KG1 (cell line): ENCODE data around the gene SCAF8.
"Not testable (repeated sequence)": the region's sequence is repeated elsewhere in the genome, so short reads cannot be mapped to it uniquely, and the experiment has no call there.

Source experiments
- DNase-seq: peaks from one replicate; lab custom pipeline; 2025; lab: John Stamatoyannopoulos, UW

The SCAF8 gene

DNA sequence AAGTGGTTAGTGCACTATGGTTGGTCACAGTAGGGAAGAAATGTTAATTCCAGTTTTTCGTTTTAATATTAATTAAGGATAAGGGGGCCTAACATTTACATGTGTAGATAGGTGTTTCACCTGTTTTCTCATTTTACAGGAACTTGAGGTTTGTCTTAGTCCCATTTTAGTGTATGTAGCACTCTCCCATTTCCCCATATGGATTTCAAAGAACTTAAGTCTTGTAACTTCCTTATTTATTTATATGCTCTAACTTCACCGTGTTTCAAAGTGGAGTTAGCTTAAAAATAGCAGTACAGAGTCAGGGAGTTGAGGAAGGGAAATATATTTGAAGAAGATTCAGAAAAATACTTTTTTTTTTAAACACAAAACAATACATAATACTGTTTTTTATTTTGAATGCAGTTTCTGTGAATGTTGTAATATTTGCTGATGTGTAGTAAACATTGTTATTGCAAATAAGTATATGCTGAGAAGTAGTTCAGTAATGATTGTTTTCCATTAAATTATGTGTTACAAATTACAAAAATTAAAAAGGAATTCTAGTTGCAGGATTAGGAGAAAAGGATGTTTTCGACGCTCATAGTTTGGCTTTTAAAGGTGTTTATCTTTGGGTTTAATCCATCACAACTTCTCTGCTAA is 3.5 kb downstream of the SCAF8 start:
- DNase-seq = no peak

DNA sequence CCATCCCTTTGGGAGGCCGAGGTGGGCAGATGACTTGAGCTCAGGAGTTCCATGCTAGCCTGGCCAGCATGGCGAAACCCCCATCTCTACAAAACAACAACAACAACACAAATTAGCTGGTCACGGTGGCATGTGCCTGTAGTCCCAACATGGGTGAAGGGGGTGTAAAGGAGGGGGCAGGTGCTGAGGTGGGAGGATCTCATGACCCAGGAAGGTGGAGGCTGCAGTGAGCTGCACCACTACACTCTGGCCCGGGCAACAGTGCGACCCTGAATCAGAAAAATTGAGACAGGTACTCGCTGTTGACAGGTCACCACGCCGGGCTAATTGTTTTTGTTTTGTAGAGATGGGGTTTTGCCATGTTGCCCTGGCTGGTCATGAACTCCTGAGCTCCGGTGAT is 4.2 kb downstream of the SCAF8 start:
- no peak for DNase-seq

DNA sequence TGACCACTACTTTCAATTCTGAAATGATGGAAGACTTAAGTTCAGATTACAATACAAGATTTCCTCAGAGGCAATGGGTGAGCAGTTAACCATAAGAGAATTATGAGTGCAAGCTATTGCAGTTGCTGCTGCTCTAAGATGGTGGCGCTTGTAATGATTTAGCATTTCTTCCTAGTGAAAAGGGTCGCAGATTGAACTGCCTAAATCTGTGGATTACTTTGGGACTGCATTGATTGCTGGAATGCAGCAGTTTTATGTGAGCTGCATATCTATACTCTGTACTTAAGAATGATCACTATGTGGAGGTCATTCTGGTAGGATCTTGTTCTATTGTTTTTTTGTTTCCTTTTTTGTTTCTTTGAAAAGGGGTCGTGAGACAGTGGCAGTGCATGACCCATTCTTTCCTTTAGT is 5.3 kb downstream of the SCAF8 start:
- no peak for DNase-seq

- DNase-seq = no peak
Measured at GRCh38 chr6:154740658-154741057, 7.4 kb downstream of the SCAF8 start.

GRCh38 chr6:154742891-154743290 is 9.7 kb downstream of the SCAF8 start:
- DNase-seq = no peak

GRCh38 chr6:154744029-154744745 is 11.0 kb downstream of the SCAF8 start:
- not testable (repeated sequence) for DNase-seq

GRCh38 chr6:154745243-154745642 is 12.0 kb downstream of the SCAF8 start:
- no peak for DNase-seq

- DNase-seq = no peak
Measured at GRCh38 chr6:154749341-154749740, 16.1 kb downstream of the SCAF8 start.

- no peak for DNase-seq
Measured at GRCh38 chr6:154751011-154751800, 18.0 kb downstream of the SCAF8 start.

GRCh38 chr6:154752022-154752421 is 18.8 kb downstream of the SCAF8 start:
- DNase-seq = no peak

DNA sequence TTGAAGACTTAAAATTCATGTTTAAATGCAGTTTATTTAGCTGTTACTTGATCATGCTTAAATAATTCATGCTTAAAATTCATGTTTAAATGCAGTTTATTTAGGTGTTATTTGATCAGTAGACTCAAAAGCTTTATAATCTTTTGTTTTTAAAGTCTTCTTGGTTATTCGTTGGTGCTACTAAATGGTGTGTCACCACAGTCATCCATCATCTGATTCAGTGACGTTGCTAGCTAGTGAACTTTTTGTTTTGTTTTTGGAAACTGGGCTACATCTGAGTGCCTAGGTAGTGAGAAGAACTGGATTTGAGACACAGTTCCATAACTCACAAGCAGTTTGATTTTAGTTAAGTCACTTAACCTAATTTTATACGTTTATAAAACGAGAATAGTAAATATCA is 20.9 kb downstream of the SCAF8 start:
- DNase-seq = no peak

GRCh38 chr6:154757352-154758050 is 24.3 kb downstream of the SCAF8 start:
- no peak for DNase-seq

GRCh38 chr6:154758125-154758524 is 24.9 kb downstream of the SCAF8 start:
- DNase-seq = no peak

DNA sequence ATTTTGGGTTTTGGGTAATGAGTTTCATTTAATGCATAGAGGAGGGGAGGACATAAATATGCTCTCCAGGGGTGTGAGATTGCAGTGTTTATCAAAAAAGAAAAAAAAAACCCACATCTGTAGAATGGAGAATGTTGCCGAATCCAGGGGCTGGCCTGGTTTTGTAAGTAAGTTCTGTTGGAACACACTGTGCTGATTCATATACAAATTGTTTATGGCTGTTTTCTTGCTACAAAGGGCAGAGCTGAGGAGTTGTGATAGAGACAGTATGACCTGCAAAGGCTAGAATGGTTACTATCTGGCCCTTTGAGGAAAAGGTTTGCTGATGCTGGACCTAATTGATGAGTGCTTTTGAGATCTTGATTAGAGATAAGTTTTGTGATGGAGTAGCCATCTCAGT is 30.4 kb downstream of the SCAF8 start:
- DNase-seq = no peak

DNA sequence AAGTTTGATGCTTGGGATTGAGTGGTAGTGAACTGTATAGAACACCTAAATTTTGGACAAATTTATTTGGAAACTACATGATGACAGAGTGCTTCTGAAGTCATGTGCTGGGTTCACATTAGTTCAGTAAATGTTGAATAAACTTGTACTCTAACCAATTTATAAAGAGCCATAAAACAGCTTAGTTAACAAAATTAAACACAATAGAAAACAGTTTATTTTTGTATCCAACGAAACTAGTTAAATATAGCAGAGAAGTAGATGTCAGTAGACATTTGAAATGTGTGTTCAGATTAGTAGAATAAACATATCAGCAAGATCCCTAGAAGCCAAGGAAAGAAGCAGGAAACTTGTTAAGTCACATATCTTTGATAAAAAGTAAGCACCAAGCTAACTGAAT is 32.1 kb downstream of the SCAF8 start:
- DNase-seq = no peak

DNA sequence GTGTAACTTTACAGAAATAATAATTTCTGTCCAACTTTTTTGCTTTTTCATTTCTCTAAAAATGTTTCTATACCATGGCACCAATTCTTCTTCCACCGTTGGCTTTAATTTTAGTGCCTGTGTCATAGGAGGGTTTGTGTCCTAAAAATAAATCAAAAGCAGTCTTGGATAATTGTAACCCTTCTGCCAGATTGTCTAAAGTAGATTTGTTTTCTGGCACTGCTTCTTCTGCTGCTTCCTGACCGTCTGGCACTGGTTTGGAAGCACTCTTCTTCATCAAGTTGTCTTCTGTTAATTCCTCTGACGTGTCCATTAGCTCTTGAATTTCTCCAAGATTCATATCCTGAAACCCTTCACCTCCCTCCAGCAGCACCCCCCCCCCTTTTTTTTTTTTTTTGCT is 33.1 kb downstream of the SCAF8 start:
- DNase-seq = no peak

DNA sequence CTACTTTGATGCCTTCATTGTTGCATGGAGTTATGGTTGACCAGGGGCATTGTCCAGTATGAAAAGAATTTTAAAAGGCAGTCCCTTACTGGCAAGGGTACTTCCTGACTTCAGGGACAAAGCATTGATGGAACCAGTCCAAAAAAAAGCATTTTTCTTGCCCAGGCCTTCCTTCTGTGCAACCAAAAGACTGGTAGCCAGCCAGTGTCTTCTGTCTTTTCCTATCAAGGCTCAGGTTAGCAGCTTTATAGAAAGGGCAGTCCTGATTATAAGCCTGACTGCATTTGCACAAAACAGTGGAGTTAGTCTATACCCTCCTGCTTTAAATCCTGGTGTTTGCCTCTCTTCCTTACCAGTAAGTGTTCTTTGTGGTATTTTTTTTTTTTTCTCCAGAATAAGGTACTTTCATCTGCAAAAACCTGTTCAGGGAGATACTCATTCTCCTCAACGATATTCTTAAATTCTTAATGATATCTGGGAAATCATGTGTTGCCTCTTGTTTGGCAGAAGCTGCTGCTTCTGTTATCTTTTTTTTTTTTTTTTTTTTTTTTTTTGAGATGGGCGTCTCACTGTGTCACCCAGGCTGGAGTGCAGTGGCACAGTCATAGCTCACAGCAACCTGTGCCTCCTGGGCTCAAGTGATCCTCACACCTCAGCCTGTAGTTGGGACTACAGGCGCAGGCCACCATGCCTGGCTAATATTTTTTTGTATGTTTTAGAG is 33.9 kb downstream of the SCAF8 start:
- DNase-seq = no peak

DNA sequence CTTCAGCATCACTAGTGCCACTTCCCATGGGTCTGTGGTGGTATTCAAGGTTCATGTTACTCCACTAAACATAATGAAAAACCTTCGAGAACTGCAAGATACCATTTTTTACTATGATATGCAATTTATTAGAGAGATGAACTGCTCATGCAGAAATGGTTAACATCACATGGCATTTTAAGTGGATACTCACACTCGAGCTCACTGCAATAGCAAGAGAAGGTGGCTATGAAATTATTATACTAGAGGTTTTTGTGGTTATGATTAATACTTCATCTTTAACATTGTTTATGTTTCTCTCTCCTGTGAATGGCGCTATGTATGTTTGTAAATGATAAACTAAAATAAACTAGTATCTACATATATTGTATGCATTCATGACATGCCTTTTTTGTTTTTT is 35.1 kb downstream of the SCAF8 start:
- DNase-seq = no peak

- DNase-seq = no peak
Measured at GRCh38 chr6:154773610-154774089, 40.4 kb downstream of the SCAF8 start.

GRCh38 chr6:154779157-154779556 is 45.9 kb downstream of the SCAF8 start:
- not testable (repeated sequence) for DNase-seq

DNA sequence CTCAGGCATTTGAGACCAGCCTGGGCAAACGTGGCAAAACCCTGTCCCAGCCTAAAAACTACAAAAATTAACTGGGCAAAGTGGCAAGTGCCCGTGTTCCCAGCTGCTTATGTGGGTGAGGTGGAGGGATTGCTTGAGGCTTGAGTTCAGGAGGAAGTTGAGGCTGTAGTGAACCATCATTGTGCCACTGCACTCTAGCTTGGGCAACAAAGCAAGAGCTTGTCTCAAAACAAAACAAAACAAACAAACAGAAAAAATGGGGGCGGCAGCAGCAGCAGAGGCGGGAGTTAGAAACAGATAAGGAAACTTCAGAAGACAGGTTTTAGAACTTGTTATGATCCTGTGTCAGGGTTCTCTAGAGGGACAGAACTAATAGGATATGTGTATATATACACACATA is 49.0 kb downstream of the SCAF8 start:
- DNase-seq = no peak

GRCh38 chr6:154783229-154783628 is 50.0 kb downstream of the SCAF8 start:
- DNase-seq = no peak
